GM21447 (cell line): ENCODE data around the gene PRRG4.
"Not testable (repeated sequence)": the region's sequence is repeated elsewhere in the genome, so short reads cannot be mapped to it uniquely, and the experiment has no call there.

Source experiments
- ATAC-seq: cut with Tn5 transposase; IDR thresholded peaks from one replicate; pipeline ENCODE4 v1.9.1; 2021; ENCODE audit not compliant: unreplicated experiment

The PRRG4 gene

DNA sequence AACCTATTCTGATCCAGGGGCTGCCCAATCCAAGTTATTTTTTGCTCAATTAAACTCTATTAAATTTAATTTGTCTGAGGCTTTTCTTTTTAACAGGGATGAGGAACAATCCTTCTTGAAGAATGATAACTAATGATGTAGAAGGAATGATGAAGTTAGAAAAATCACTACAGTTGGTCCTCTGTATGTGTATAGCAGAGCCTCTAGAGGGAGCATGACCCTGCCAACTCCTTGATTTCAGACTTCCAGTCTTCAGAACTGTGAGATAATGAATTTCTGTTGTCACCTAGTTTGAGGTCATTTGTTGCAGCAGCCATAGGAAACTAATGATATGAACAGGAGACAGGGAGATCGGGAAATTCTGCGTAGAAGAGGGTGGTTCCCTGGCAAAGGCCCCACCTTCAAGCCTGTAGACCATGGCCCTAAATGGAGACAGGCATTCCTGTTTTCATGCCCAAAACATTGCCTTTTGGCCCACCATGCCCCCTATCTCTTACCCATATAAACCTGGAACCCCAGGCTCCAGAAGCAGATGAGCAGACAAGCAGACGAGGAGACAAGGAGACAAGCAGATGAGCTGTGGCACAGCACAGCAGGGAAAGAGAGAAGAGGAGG is 55.1 kb downstream of the PRRG4 start:
- ATAC-seq: peak; percentile 66

- no peak for ATAC-seq
Measured at GRCh38 chr11:32885556-32885955, 55.8 kb downstream of the PRRG4 start.

GRCh38 chr11:32886180-32886579 is 56.5 kb downstream of the PRRG4 start:
- ATAC-seq: no peak

- ATAC-seq: not testable (repeated sequence)
Measured at GRCh38 chr11:32887707-32888383, 58.1 kb downstream of the PRRG4 start.

DNA sequence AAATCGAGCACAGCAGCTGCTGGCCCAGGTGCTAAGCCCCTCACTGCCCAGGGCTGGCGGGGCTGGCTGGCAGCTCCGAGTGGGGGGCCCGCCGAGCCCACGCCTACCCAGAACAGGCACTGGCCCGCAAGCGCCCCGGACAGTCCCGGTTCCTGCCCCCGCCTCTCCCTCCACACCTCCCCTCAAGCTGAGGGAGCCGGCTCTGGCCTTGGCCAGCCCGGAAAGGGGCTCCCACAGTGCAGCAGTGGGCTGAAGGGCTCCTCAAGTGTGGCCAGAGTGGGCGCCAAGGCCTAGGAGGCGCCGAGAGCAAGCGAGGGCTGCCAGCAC is 58.6 kb downstream of the PRRG4 start:
- not testable (repeated sequence) for ATAC-seq

DNA sequence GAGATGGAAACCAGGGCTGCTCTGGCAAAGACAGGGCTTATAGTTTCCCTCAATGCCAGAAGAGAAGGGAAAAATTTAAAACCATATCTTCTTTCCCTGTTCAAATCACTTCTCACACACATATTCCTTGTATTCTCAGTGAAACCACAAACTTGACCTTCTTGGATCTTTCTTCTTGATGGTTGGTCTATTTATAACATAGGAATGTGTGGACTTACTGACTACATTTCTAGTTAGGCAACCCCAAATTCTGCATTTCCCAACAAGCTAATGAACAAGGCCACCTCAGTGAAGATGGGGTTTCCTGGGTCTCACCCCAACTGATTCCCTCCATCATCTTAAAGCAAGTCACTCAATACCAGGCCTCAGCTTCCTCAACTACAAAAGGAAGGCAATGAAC is 59.1 kb downstream of the PRRG4 start:
- ATAC-seq: no peak

DNA sequence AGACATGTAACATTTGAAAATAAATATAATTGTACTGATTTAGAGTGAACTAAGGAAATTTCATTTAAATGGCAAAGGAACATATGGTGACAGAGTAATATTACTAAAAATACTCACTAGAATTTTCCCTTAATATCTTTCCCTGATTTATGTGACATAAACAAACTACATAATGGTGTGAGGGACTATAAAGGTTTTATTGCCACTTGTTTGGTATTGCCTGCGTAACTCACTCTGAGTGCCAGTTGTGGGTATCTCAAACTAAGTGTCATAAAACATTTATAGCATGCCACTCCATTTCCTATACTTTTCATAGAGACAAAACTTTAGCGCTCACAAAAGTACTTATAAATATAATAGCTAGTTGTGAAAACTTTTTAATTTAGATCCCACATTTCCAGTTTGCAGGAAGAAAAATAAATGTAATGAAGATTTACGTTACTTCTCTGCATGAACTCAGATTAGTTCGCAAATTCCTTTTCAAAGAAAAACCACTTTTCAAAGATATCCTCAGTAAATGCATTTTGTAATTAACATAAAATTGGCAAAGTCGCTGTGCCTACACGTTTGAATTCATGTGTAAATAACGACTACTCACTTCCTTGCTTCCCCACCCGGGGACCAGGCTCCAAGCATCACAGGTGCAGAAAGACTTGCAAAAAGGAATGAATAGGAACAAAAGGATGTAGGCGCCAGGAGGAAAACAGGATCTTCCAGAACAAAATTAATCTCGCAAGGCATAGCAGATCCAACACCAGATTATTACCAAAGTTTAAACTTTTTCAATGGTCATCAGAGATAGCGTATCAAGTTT is 61.3 kb downstream of the PRRG4 start:
- ATAC-seq: no peak

DNA sequence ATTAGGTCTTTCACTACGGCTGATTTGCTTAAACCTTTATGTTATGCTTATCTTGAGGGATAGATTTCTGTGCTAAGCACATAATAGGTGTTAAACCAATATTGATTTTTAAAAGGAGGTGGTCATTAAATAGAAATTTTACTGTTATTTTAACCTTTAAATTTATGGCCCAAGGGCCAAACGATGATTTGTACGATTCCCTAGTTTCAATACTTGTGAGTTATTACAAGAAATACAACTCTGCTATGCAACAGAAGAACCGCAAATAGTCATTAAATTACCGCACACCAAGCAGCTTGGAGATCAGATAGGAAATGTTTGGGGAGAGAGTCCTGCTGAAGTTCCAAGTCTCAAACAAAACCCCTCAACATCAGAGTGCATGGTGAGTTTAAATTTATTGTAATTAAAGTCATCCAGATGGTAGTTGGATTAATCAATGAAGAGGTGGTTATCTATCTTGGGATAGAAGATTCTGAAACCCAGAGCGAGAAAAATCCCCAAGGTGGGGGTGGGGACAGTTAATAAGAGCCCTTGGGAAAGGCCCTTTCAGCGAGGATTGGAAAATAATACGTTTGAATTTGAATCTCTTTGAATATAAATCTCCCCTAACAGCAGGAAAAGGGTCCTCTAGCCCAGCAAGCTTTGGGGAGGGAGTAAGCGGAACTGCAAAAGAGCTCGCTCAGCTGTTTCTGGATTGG is 62.1 kb downstream of the PRRG4 start:
- no peak for ATAC-seq

- peak; percentile 52 for ATAC-seq
Measured at GRCh38 chr11:32892355-32893092, 62.8 kb downstream of the PRRG4 start, which contains the start of gene QSER1. QSER1 (plus strand) TSS chr11:32892811; CDS start chr11:32893126, 315 bp downstream.

DNA sequence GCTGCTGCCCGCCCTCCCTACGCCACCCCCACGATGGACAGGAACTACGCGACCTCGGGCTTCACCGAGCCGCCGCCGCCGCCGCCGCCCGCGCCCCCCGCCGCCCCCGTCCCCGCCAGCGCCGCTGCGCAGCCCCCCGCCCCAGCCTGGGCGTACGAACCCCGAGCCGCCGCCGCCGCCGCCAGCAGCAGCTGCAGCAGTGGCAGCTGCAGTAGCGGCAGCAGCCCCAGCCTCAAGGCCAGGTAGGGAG is 63.3 kb downstream of the PRRG4 start:
- no peak for ATAC-seq

DNA sequence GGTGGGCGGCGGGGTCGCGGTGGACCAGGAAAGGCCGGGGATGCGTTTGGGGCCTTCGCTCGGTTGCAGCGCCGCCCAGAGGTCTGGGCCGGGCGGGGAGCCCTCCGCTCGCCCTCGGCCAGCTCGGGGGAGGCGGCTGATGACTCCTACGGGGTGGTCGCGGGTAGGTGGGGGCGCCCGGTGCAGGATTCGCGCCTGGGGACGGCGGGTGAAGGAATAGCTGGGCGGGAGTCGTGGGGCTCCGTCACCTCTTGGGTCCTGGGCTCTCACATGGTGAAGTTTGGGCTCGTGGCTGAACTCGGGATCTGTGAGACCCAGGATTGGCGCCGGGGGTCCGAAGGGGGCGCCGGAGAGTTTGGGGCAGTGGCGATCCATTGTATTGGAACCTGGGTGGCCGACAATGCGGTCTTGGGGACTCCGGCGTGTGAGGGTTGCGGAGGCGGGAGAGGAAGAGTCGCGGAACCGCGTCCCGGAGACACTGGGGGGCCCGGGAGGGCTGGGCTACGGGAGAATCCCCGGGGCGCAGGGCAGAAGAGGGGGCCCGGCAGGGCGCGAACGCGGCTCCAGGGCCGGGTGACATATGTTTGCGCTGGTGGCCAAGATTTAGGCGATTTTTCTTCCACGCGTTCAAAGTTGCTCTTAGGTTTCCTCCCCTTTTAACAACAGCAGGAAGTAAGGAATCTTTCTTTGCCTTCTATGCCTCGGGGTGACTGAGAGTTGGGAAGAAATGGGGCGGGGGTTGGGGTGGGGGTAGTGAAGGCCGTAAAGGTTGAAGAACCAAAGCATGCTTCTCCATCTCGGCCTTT is 63.8 kb downstream of the PRRG4 start:
- ATAC-seq: peak; percentile 32

GRCh38 chr11:32894149-32894827 is 64.6 kb downstream of the PRRG4 start:
- peak; percentile 30 for ATAC-seq

GRCh38 chr11:32894921-32895320 is 65.2 kb downstream of the PRRG4 start:
- ATAC-seq: no peak

- no peak for ATAC-seq
Measured at GRCh38 chr11:32895471-32895870, 65.7 kb downstream of the PRRG4 start.

GRCh38 chr11:32897103-32897502 is 67.4 kb downstream of the PRRG4 start:
- no peak for ATAC-seq

DNA sequence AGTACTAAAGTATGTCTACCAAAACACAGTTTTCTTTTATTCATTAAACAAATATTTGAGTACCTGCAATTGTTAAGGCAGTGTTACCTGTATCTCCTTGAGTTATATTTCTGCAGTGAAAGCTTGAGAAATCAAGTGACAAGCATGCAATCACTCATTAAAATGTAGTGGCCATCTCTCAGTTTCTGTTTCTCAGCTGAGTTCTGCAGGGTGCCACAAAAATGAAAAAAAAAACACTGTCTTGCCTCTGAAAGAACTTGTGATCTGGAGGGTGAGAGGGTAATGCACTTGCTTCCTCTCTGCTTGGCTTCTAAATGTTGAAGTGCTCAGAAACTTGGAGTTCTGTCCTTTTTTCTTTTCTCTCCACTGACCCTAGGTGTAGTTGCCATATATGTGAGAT is 69.7 kb downstream of the PRRG4 start:
- peak; percentile 79 for ATAC-seq

GRCh38 chr11:32902089-32902665 is 72.5 kb downstream of the PRRG4 start:
- no peak for ATAC-seq

DNA sequence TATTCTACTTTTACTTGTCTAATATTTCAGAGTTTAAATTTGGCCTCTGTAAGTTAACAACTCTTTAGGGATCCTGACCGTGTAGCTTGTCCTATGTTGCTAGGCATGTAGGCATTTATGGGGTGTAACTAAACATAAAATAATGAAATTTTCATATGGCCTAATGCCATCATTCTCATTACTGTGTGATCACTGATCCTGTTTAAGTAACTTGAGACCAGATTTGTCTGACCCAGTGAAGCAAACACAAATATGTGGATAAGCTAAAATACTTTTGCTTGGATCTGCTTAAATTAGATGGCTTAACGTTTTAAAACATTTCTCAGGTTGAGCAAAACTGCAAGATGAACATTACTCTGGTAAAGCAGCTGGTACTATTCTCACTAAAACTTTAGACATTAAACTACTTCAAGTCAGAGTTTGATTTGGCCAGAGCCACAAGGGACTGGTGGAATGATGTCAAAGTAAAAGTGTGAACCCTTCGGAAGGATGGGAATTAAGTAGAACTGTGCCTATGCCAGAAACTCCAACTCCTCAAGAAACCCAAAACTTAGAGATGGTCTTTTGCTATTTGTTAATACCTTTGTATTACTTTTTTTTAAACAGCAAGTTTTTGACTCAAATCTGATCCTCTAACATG is 75.4 kb downstream of the PRRG4 start:
- no peak for ATAC-seq
